Measurements from ENCODE around the gene SSNA1.

GRCh38 chr9:137171149-137171900 lies 17.2 kb upstream of the SSNA1 start:
- TF ChIP-seq ZNF668 (CRISPR knock-in tag; IDR thresholded peaks at IDR 0.05): no peak
- no peak for TF ChIP-seq ZNF445 (CRISPR knock-in tag; IDR thresholded peaks at IDR 0.05; ENCODE audit: low read depth)
- no peak for TF ChIP-seq CBFB (CRISPR knock-in tag; IDR thresholded peaks at IDR 0.05)
- TF ChIP-seq ZBTB12 (CRISPR knock-in tag; IDR thresholded peaks at IDR 0.05): no peak
- TF ChIP-seq SRF (CRISPR knock-in tag; IDR thresholded peaks at IDR 0.05): no peak
- TF ChIP-seq POLR2AphosphoS5 (IDR thresholded peaks at IDR 0.05; ENCODE audit: control insufficient read depth, insufficient read depth, low read depth, low read length): no peak
